ENCODE results near the gene ITPR1.
A peak's percentile ranks its signal among the peaks of the same experiment; 100 is the strongest.

Gene ITPR1

DNA sequence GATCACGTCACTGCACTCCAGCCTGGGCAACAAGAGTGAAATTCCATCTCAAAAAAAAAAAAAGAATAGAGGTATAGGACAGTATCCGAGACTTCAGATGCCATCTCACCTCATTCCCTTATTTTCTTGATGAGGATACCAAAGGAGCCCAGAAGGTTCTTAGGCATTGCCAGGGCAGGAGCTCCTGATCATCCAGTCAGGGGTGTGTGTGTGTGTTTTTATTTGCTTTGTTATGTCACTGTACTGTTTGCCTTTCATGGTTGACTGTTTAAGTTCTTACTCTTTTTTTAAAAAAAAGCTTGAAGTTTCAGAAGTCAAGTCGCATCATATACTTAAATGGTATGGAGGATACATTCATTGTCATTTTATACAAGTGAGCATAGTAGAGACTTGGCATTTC lies 346.1 kb downstream of the ITPR1 start:
- DNase-seq = no peak

DNA sequence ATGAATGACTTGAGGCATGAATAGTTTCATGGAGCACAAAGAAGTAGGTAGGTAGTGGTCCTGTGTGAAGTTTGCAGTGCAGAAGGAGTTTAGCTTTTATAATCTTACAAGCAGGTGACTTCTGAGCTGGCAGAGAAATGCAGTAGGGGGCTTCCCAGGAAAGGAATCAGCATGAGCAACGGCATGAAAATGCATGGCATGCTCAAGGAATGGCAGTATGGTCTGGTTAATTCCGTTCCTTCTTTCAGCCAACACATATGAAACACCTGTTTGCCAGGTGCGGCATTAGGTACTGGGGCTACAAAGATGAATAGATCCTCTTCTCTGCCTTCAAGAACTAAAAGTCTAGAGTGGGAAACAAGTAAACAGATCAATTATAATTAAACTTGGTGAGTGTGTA lies 348.1 kb downstream of the ITPR1 start:
- no peak for DNase-seq

DNA sequence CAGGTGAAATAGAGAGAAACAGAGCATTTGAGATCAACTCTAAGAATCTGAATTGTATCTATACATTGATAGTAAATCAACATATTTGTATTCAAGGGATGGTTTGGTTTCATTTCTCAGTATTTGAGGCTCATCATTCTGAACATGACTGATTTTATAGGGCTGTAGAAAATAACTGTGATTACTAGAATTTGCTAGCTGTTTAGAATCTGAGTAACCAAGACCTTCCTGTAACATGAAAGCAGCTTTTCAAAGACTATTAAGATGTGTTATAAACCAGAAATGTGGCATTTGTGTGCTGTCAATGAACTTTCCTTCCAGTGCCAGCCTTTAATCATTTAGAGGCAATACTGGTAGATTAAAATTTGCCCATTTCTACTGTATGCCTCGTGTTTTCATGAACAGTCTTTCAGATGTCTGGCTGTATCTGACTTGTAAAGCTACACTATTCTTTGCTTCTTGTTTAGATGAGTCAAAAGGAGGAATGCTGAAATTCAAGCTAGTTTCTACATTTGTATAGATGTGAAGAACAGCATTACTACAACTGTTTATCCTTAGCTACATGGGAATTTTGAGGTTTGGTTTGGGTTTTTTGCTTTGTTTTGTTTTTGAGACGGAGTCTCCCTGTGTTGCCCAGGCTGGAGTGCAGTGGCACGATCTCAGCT lies 348.8 kb downstream of the ITPR1 start:
- DNase-seq = no peak

DNA sequence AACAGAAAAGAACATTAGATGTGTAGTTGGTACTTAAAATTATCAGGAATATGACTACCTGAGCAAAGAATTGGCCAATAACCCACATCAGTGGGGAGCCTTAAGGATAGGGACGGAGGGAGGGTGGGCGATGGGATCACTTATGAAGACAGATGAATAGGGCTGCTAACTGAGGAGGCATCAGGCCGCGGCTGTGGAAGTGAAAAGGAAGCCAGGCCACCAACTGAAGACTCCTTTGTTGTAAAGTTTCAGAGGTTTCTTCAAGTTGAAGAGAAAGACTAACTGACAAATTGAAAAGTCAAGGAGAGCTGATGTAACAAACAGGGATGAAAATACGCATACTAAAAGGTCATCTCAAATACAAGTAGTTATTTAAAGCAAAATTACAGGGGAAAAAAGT lies 350.5 kb downstream of the ITPR1 start:
- DNase-seq = no peak

DNA sequence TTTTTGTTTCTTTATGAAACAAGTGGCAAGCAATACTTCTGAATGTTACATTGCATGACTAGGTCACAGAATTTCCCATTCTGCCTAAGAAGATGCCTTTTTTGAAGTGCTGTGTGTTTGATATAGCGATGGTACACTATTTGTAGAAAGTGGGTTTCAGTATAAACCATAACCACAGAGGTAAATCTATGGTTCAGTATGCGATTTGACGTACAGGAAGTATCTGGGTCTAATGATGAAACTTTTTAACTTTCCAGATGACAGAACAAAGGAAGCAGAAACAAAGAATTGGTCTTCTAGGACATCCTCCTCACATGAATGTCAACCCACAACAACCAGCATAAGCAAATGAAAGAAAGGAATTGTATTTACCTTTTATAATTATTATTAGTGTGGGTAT lies 352.7 kb downstream of the ITPR1 start:
- DNase-seq = no peak

DNA sequence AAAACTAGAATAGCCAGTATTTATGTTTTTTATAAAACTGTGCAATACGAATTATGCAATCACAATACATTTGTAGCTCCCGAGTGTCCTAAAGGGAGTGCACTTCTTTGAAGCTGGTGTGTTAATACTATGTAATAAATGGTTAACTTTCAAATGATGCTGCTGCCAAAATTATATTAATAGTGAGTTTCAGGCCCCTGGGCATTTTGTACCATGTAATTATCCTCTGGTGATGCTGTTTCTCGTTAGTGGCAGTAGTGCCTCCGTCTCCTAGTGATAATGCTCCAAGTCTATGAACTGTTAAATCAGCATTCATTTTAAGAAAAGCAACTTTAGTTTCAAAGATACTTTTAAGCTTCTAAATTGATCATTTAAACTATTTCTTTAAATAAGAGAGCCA lies 353.4 kb downstream of the ITPR1 start:
- no peak for DNase-seq

DNA sequence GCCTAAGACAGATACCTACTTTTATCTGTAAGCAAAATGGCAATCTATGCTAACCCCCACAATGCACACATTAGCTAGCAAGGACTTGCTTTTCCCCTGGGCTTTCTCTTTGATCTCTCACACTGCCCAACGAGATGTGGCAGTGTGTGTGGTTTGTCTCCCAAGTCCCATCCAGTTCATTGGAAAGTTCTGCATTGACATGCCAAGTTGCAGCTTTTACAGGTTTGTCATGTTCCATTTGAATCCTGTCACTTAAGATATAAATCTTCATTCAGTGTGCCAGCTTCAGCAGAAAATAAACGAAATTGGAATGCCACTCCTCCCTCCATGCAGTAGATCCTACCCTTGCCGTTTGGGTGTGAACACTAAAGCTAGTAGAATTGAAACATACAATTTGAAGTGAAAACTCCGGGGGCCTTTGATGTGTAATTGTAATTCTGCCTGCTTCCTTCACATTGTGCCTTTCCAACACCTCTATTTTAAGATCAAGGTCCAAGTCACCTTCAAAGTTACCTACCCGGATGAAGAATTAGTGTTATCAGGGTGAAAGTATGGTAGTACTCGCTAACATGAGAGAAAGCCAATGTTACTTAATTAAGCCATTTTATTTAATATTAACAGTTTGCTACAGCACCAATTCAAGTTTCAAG lies 355.2 kb downstream of the ITPR1 start:
- DNase-seq = no peak

DNA sequence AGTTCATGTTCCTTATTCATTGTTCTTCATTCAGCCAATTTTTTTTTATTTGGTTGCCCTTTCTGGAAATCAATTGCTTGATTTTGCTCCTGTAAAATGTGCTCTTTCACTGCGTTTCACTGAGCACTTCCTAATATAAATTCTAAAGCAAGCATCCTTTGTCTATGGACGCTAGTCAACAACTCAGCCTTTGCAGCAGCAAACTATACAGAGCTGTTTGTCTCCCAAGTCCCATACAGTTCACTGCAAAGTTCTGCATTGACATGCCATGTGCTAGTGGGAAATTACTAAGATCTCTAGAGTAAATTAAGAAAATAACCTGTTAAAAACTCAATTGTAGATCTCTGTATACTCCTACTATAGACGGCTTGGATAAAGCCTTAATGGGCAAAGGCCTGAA lies 356.0 kb downstream of the ITPR1 start:
- no peak for DNase-seq

DNA sequence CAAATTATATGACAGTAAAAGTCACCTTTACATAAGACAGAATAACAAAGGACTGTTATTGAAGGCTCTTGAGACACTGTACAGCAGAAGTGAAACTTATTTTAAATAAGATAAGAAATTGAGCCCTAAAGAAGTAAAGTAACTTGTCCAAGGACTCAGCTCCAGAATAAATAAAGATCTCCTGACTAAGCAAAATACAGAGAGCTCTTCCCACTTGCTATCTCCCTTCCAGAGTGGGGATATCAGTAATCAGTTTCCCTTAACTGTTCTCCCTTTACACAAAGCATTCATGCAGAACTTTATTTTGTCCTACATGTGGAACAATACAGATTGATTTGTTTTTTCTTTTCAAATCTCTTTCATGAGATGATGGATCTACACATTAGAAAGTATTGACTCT lies 356.6 kb downstream of the ITPR1 start:
- no peak for DNase-seq

DNA sequence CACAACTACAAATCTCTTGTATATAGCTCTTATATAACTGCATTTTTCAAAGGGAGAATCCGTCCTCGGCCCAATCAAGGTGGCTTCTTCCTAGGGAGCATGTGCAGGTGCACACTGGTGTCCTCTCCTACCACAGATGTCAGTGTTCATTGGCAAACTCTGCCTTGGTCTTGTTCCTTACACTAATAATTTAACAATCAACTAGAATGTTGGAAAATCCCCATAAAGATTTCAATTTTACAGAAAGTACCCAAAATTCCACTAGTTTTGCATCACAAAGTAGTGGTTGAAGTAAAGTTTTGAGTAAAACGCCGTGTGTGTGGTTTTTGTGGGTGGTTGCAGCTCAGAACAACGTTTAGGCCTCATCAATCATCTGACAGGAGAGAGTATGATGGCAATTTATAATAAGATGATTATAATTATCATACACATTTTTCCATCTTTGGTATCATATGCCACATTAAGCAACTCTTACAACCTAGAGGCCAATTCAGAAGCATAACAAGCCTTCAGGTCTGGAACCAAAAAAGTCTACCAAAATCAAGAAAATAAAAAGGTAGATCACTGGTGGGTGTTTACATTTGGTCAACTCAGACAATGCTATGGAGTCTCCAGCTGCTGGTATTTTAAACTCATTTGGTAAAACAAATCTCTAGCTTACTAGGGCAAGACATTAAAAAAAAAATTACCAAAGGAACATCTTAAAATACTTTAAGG lies 357.2 kb downstream of the ITPR1 start:
- no peak for DNase-seq

DNA sequence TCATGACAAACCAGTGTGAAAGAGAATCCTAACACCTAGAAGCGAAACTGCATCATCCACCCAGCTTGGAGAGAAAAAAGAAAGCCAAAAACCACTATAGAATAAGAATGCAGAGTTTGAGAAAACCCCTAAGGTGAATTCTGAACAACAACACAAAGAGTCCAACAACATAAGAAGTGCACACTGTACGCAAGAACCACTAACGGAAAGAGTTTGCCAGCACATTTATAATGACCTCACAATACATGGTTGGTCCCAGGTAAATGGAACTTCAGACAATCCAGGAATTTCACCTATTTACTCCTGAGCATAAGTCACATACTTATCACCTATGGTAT lies 357.7 kb downstream of the ITPR1 start:
- no peak for DNase-seq

DNA sequence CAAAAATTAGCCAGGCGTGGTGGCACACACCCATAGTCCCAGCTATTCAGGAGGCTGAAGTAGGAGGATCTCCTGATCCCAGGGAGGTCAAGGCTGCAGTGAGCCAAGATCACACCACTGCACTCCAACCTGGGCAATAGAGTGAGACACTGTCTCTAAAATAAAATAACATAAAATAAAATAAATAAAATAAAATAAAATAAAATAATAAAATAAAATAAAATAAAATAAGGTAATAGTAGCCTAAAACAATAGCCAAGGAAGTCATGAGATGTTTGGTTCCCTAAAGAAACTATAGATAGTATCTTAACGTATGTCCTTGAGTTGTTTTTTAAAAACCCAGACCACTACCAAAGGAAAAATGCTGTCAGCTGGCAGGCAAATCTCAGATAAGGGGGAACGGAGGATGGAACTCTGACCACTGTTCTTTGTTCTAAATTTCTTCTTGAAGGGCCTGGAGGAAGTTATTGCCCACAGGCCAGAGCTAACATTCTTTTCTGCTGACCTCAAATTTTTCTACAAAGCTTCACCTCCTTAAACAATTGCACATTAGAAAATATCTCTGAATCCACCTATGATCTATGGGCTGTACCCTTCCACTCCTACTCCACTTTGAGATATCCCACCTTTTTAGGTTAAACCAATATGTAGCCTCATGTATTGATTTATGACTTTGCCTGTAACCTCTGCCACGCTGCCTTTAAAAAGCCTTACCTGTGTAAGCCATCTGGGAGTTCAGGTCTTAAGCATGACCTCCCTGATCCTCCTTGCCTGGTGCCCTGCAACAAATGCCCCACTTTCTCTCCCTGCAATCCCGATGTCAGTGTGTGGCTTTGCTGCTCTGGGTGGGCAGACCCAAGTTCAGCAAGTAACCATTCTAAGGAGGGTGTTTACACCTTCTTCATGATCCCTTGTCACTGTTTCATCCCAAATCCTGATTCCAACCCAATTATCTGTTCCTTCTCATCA lies 359.9 kb downstream of the ITPR1 start:
- no peak for DNase-seq

DNA sequence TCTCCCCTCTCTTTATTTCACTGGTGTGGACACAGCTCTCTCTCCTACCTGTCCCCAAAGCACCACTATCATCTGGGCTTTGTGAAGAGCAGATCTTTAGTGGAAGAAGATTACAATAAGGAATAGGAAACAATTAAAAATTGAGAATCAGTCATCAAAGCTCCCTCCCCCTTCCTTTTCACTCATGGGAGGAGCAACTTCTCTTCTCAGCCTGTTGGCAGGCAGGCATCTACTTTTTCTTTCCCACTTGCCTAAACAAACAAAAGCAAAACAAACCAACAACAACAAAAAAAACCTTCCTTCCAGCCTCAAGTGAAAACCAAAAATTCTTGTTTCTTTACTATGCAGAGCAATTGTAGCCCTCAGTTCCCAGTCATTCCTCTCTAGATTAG lies 360.6 kb downstream of the ITPR1 start:
- no peak for DNase-seq

DNA sequence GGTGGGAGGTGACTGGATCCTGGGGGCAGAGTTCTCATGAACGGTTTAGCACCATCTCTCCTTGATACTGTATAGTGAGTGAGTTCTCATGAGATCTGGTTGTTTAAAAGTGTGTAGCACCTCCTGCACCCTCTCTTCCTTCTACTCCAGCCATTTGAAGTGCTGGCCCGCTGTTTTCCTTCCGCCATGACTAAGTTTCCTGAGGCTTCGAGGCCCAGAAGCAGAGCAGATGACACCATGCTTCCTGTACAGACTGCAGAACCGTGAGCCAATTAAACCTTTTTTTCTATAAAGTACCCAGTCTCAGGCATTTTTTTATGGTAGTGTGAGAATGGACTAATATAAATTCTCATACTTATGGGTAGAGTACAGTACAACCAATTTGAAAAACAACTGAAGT lies 362.5 kb downstream of the ITPR1 start:
- no peak for DNase-seq

DNA sequence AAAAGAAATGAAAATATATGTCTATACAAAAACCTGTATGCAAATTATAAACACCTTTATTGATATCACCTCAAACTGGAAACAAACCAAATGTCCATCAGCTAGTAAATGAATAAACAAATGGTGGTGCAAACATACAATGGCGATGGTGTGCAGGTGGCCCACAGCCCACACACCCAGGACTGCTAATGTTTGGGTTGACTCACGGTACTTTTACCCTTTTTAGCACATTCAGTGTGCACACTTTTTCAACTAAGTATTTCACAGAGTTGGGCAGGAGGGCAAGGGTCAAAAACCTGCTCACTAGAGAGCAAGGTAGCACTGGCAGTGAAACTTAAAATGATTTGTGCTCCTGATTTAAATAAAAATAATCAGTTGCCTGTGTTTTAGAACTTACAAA lies 363.0 kb downstream of the ITPR1 start:
- DNase-seq = no peak

DNA sequence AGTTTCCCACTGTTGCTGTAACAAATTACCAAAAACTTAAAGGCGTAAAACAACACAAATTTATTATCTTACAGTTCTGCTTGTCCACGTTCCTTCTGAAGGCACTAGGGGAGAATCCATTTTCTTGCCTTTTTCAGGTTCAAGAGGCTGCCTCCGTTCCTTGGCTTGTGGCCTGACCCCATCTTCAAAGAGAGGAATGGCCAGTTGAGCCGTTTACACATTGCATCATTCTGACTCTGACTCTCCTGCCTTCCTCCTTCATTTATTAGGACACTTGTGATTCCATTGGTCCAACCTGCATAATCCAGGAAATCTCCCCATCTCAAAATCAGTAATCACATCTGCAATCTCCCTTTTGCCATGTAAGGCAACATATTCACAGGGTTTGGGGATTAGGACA lies 363.4 kb downstream of the ITPR1 start:
- no peak for DNase-seq

DNA sequence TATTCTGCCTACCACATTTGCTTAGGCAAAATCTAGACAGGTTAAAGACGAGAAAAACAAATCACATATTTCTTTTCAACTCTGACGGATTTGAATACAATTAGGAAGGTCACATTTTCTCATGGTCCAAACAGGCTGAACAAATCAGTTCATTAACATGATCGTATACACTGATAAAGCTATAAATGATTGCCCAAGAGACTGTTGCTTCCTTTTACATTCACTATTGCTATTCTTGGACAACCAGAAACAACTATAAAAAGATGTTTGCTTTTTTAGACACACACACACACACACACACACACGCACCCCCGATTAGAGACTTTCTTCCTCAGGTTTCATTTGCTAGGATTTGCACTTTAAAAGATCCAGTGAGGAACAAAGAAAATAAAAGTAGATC lies 363.8 kb downstream of the ITPR1 start:
- no peak for DNase-seq

DNA sequence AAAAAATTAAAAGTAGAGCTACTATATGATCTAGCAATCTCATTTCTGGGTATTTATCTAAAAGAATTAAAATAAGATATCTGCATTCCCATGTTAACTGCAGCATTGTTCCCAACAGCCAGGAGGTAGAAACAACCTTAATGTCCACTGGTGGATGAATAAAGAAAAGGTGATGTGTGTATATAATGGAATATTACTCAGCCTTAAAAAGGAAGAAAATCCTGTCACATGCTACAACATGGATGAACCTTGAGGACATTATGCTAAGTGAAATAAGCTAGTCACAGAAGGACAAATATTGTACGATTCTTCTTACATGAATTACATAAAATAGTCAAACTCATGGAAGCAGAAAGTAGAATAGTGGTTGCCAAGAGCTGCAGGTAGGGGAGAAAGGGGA lies 366.6 kb downstream of the ITPR1 start:
- DNase-seq = no peak

DNA sequence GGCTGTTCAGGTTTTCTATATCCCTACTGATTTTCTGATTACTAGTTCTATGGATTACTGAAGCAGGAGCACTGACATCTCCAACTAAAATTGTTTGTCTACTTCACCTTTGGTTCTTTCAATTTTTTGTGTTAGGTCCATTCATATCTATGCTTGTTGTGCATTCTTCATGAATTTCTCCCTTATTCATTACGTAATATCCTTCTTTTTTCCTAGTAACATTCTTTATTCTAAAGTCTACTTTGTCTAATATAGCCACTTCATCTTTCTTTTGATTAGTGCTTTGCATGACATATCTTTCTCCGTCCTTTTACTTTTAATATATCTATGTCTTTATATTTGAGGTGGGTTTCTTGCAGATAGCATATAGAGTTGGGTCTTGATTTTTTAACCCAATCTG lies 369.8 kb downstream of the ITPR1 start:
- no peak for DNase-seq

DNA sequence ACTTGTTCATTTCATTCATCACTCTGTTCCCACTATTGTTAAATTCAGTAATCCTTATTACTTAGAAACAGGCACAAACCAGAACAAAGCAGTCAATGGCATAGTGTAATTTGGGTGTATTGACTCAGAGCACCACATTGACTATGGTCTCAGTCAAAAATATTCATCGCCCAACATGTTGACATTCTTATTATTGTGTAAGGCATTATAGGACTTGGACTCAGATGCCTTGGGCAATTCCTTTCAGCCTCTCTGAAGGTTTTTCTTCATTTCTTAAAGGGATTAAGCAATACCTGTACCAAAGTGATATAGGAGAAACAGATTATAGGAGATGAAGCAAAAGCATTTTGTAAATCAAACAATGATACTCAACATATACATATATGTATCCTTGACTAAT lies 371.4 kb downstream of the ITPR1 start:
- DNase-seq = no peak

DNA sequence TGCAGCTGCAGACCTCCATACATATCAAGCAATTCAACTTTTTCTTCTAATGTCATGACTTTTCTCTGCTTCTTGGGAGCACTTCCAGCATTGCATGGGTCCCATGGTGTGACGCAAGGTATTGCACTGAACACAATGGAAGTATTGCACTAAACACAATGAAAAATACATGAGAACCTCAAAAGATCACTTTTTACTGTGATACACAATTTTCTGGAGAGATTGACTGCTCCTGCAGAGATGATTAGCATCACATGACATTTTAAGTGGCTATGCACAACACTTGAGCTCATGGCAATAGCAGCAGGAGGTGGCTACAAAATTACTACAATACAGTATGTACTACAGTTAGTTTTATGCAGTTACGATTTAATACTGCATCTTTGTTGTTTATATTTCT lies 372.6 kb downstream of the ITPR1 start:
- DNase-seq = peak; percentile 34

DNA sequence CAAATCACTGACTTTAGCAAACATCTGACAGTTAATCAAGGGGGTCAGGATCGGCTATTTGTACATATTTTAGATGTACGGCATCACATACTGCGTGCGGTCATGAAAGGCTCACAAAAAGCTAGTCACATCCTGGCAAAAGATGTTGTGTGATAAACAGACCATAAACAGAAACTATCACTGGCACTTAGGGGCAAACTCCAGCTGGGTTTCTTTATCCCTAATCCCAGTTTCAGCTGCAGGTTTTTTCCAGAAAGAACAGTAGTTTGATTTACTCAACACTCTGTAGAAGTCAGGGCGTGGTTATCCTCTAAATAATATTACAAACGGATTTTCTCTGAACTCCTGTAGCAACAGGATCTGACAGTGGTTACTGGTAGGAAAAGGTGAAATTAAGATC lies 373.7 kb downstream of the ITPR1 start:
- no peak for DNase-seq

DNA sequence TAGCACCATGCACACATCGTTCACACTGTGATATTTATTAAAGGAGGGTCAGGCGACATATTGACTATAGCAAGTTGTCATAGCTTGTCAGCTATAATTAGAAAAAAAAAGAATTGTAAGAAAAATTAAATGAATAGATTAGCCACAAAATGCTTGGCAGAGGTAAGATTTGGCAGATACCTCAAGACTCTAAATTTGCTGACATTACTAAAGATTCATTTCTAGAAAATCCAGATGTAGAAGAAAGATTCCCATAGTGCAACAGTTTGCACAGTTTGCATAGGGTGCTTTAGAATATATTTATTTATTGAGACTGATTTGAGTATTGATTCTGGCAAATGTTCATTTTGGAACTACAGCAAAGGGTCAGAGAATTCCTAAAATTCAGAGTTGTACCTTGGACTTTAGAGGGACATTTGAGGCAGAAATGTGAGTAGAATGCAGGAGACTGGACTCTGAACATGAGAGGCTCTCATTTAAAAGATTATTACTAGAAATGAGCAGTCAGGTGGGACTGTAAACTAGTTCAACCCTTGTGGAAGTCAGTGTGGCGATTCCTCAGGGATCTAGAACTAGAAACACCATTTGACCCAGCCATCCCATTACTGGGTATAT lies 384.1 kb downstream of the ITPR1 start:
- DNase-seq = no peak

All from NCI-H510A treated with DMSO at 0.1 percent for 48 hours (cell line).